CD14-positive monocyte (primary cell): ENCODE data around the gene CENPB. TPM values are rescaled to one million over a fixed set of nuclear protein-coding genes. Genes with fewer than 3 reads are reported as not detected.

Experiments
- DNase-seq, 3 donors: peaks; one replicate each; pipeline ENCODE4 v3.0.0-alpha.2; 2011 to 2022
- H2AFZ ChIP-seq: 2 replicates; pipeline ENCODE4 v1.6.0; 2012; ENCODE audit warnings: mild to moderate bottlenecking, low read depth, low read length, inconsistent platforms; ENCODE audit not compliant: insufficient read depth, poor library complexity, severe bottlenecking
- H3K27ac ChIP-seq, 2 donors: 1 replicate in 1 of 2; 2 replicates in 1 of 2; pipeline ENCODE4 v1.5.1; 2012 to 2013; ENCODE audit warnings: low read length in 2 of 2, control low read depth in 1 of 2, inconsistent platforms in 1 of 2, low read depth in 1 of 2, mild to moderate bottlenecking in 1 of 2
- H3K27me3 ChIP-seq, 2 donors: one replicate each; pipeline versions ENCODE4 v1.6.0 to v1.6.1; 2011 to 2013; ENCODE audit warnings: low read length in 2 of 2; ENCODE audit not compliant: control insufficient read depth in 2 of 2, insufficient read depth in 2 of 2
- H3K36me3 ChIP-seq, 2 donors: replicated peaks in 1 of 2; 1 replicate in 1 of 2; 2 replicates in 1 of 2; pipeline versions ENCODE4 v1.5.1 to v1.6.1; 2012 to 2013; ENCODE audit warnings: low read length in 2 of 2, control low read depth in 1 of 2, inconsistent platforms in 1 of 2, mild to moderate bottlenecking in 1 of 2; ENCODE audit not compliant: insufficient read depth in 2 of 2, control insufficient read depth in 1 of 2
- H3K4me1 ChIP-seq, 2 donors: 1 replicate in 1 of 2; 2 replicates in 1 of 2; pipeline versions ENCODE4 v1.5.1 to v1.6.1; 2012 to 2013; ENCODE audit warnings: low read length in 2 of 2, control low read depth in 1 of 2, inconsistent platforms in 1 of 2, mild to moderate bottlenecking in 1 of 2, moderate library complexity in 1 of 2; ENCODE audit not compliant: insufficient read depth in 2 of 2, control insufficient read depth in 1 of 2
- H3K4me2 ChIP-seq: replicated peaks from 2 replicates; pipeline ENCODE3; 2012; ENCODE audit warnings: low read length, moderate library complexity, mild to moderate bottlenecking; ENCODE audit not compliant: poor library complexity, severe bottlenecking; ENCODE audit errors: extremely low read depth
- H3K4me3 ChIP-seq, 3 experiments: fragments of 200-600 bp in 1 of 3; sonication (generic) in 1 of 3; replicated peaks in 1 of 3; 1 replicate in 2 of 3; 2 replicates in 1 of 3; pipeline ENCODE4 v1.5.1; 2011 to 2013; ENCODE audit warnings: low read length in 3 of 3, mild to moderate bottlenecking in 3 of 3, control low read depth in 2 of 3, low read depth in 2 of 3, inconsistent platforms in 1 of 3, moderate library complexity in 1 of 3
- H3K79me2 ChIP-seq: 2 replicates; pipeline ENCODE4 v1.6.0; 2012; ENCODE audit warnings: mild to moderate bottlenecking, control low read depth, inconsistent platforms, low read length, moderate library complexity; ENCODE audit not compliant: insufficient read depth
- H3K9ac ChIP-seq: 2 replicates; pipeline ENCODE4 v1.6.0; 2017; ENCODE audit warnings: low read length, mild to moderate bottlenecking; ENCODE audit not compliant: insufficient read depth, poor library complexity, severe bottlenecking
- H3K9me3 ChIP-seq, 2 donors: replicated peaks in 1 of 2; 1 replicate in 1 of 2; 2 replicates in 1 of 2; pipeline versions ENCODE4 v1.5.1 to v1.6.1; 2012 to 2013; ENCODE audit warnings: low read length in 2 of 2, control low read depth in 1 of 2; ENCODE audit not compliant: control insufficient read depth in 1 of 2, insufficient read depth in 1 of 2
- H4K20me1 ChIP-seq: 2 replicates; pipeline ENCODE4 v1.6.0; 2012; ENCODE audit warnings: mild to moderate bottlenecking, low read length, control low read depth, moderate library complexity; ENCODE audit not compliant: insufficient read depth
- H3K27ac Mint-ChIP-seq, 7 donors: one replicate each; pipeline ENCODE4 v1.8.0; 2020; ENCODE audit warnings: mild to moderate bottlenecking in 7 of 7, mixed read lengths in 7 of 7, moderate library complexity in 6 of 7, inconsistent platforms in 2 of 7
- H3K27me3 Mint-ChIP-seq, 3 donors: one replicate each; pipeline ENCODE4 v1.8.0; 2021 to 2022; ENCODE audit warnings: low read depth in 3 of 3, mild to moderate bottlenecking in 3 of 3, mixed read lengths in 3 of 3, moderate library complexity in 3 of 3, inconsistent platforms in 1 of 3
- H3K36me3 Mint-ChIP-seq, 2 donors: one replicate each; pipeline ENCODE4 v1.8.0; 2020; ENCODE audit warnings: mixed read lengths in 2 of 2, inconsistent platforms in 1 of 2, mild to moderate bottlenecking in 1 of 2
- H3K4me1 Mint-ChIP-seq: one replicate; pipeline ENCODE4 v1.8.0; 2020; ENCODE audit warnings: mild to moderate bottlenecking, mixed read lengths
- H3K4me3 Mint-ChIP-seq, 2 donors: one replicate each; pipeline ENCODE4 v1.8.0; 2020; ENCODE audit warnings: mild to moderate bottlenecking in 2 of 2, mixed read lengths in 2 of 2, moderate library complexity in 1 of 2
- H3K9me3 Mint-ChIP-seq, 7 donors: one replicate each; pipeline ENCODE4 v1.8.0; 2020 to 2022; ENCODE audit warnings: mixed read lengths in 7 of 7, mild to moderate bottlenecking in 6 of 7, moderate library complexity in 6 of 7, inconsistent platforms in 2 of 7
- WGBS: methylation state at CpG from one replicate; pipeline ENCODE4 v1.1.5; 2013; ENCODE audit warnings: missing lambda C conversion rate; ENCODE audit not compliant: insufficient coverage; 5-methylcytosine and 5-hydroxymethylcytosine counted together
- intact Hi-C, 2 donors: fragments of 100-400 bp; cut with micrococcal nuclease; formaldehyde crosslinking; loops; one replicate each; pipeline versions ENCODE4 v1.15.0 to v1.15.1; 2023
- polyA plus RNA-seq, 3 donors: library from polyadenylated mRNA; depleted of rRNA in 1 of 3; unstranded in 2 of 3; stranded (reverse) in 1 of 3; fragments of 300-500 nt in 2 of 3; fragments of >200 nt in 1 of 3; fragmentation: Illumina TruSeq in 2 of 3; gene quantifications; 1 replicate in 2 of 3; 2 replicates in 1 of 3; pipeline ENCODE4 v1.2.3, GENCODE V29; 2012 to 2021
- TF ChIP-seq, protein P1 (sequence below): fragments of 200-600 bp; IDR thresholded peaks from one replicate; pipeline ENCODE4 v1.8.0; 2022; ENCODE audit warnings: antibody characterized with exemption, mild to moderate bottlenecking

The CENPB gene
- polyA plus RNA-seq, 3 donors, result 1.1 to 18.9 (median 1.4) TPM

DNA sequence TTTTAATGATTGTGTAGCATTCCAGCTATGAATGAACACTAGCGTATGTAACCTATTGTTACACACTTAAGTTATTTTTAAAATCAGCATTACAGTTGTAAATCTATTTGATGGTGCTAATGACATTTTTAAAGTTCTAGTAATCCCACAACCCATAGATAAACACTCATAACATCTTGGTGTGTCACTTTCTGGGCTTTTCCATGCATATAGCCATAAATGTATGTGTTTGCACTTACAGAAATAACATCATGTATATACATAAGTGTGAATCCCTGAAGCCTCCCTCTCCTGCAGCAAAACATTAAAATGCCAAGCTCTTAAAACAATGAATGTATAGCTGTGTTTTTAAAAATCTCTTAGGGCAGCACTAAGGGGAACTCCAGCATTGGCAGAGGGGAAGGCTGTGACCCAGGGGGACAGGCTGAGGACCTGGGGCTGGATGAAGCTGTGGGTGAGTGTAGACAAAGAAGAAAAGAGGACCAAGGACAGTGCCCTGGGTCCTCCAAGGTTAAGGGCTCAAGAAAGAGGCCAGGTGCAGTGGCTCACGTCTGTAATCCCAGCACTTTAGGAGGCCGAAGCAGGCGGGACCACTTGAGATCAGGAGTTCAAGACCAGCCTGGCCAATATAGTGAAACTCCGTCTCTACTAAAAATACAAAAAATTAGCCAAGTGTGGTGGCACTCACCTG is 929 bp upstream of the CENPB start:
- Mint-ChIP-seq H3K27ac (no peak overlapping the region), H3K4me1 (peaks cover 31% of the 10 kb centered on the region), H3K27me3 (peaks cover 0 to 2% (median 1%) of the 10 kb centered on the region in 3 donors), H3K4me3 (no peak overlapping the region), H3K9me3 (no peaks in the 10 kb centered on the region), H3K36me3 (peaks cover 7 to 14% of the 10 kb centered on the region in 2 donors)
- Histone ChIP-seq H3K4me3 (peak overlapping the region in 1 of 3 experiments; percentile 53), H3K79me2 (peaks cover 29% of the 10 kb centered on the region), H2AFZ (no peak overlapping the region), H3K4me1 (peaks cover 26 to 39% of the 10 kb centered on the region in 2 donors), H3K27me3 (no peaks in the 10 kb centered on the region), H3K27ac (no peak overlapping the region), H3K36me3 (peaks cover 4 to 7% of the 10 kb centered on the region in 2 donors), H3K4me2 (peak overlapping the region; percentile 58), H3K9me3 (no peaks in the 10 kb centered on the region), H4K20me1 (peaks cover 37% of the 10 kb centered on the region), H3K9ac (peak overlapping the region; percentile 43)
- peak in 1 of 3 donors; percentile 11 for DNase-seq
- 91% methylated on average over 4 of the region's 5 CpGs for WGBS
- intact Hi-C loops, result loop anchor here (2.0 to 10.0 kb wide), 2 partner anchors 33 to 57 kb away; partner anchors contain the start of genes AP5S1 (in 2 of the 2) and MAVS (in 1 of the 2)
- TF ChIP-seq, protein P1, sequence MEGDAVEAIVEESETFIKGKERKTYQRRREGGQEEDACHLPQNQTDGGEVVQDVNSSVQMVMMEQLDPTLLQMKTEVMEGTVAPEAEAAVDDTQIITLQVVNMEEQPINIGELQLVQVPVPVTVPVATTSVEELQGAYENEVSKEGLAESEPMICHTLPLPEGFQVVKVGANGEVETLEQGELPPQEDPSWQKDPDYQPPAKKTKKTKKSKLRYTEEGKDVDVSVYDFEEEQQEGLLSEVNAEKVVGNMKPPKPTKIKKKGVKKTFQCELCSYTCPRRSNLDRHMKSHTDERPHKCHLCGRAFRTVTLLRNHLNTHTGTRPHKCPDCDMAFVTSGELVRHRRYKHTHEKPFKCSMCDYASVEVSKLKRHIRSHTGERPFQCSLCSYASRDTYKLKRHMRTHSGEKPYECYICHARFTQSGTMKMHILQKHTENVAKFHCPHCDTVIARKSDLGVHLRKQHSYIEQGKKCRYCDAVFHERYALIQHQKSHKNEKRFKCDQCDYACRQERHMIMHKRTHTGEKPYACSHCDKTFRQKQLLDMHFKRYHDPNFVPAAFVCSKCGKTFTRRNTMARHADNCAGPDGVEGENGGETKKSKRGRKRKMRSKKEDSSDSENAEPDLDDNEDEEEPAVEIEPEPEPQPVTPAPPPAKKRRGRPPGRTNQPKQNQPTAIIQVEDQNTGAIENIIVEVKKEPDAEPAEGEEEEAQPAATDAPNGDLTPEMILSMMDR, result no peak

DNA sequence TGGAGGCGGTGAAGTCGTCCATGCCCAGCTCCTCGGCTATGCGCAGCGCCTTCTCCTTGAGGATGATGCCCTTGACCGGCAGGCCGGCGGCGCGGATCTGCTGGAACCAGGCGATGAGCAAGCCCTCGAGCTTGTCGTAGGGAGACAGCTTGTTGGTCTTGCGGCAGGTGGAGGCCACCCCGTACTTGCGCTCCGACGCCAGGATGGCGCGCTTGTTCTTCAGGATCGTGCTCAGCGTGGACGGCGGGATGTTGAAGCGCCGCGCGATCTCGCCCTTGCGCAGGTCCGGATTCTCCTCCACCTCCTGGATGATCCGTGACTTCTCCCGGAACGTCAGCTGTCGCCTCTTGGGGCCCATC is 435 bp downstream of the CENPB start:
- peaks cover 4 to 7% of the 10 kb centered on the region in 2 donors for H3K36me3 ChIP-seq
- H3K27ac ChIP-seq, result peak overlapping the region; percentile 30 to 58
- peaks cover 7 to 14% of the 10 kb centered on the region in 2 donors for H3K36me3 Mint-ChIP-seq
- peak in 2 of 3 donors; percentile 41 to 46 for DNase-seq
- peaks cover 50% of the 10 kb centered on the region for H4K20me1 ChIP-seq
- H3K9ac ChIP-seq, result peak overlapping the region; percentile 73
- peak overlapping the region; percentile 87 to 94 for H3K4me3 Mint-ChIP-seq
- TF ChIP-seq, protein P1, result no peak
- peak overlapping the region; percentile 93 for H3K4me2 ChIP-seq
- peaks cover 31 to 46% of the 10 kb centered on the region in 2 donors for H3K4me1 ChIP-seq
- no peaks in the 10 kb centered on the region for H3K27me3 ChIP-seq
- peak overlapping the region; percentile 52 to 79 (median 73) for H3K4me3 ChIP-seq
- H3K9me3 Mint-ChIP-seq, result no peaks in the 10 kb centered on the region
- H3K4me1 Mint-ChIP-seq, result peaks cover 38% of the 10 kb centered on the region
- H3K79me2 ChIP-seq, result peaks cover 29% of the 10 kb centered on the region
- intact Hi-C loops, result loop anchor here (2.0 to 10.0 kb wide), 2 partner anchors 35 to 59 kb away; partner anchors contain the start of genes AP5S1 (in 2 of the 2) and MAVS (in 1 of the 2)
- peaks cover 0 to 4% (median 2%) of the 10 kb centered on the region in 3 donors for H3K27me3 Mint-ChIP-seq
- peak overlapping the region; percentile 68 to 91 (median 86) for H3K27ac Mint-ChIP-seq
- H2AFZ ChIP-seq, result peak overlapping the region; percentile 61
- WGBS, result 2% methylated on average over 35 of the region's 35 CpGs
- no peaks in the 10 kb centered on the region for H3K9me3 ChIP-seq
